Fibroblast of lung (primary cell): ENCODE data around the gene ENPEP. TPM values are rescaled to one million over a fixed set of nuclear protein-coding genes. Genes with fewer than 3 reads are reported as not detected.

Experiments used
- DNase-seq, 2 donors: peaks; one replicate each; pipeline versions ENCODE4 v3.0.0 to v3.0.0-alpha.2; 2010; ENCODE audit warnings: low read depth in 2 of 2
- H2AFZ ChIP-seq: 2 replicates; pipeline ENCODE4 v1.5.1; 2012; ENCODE audit warnings: low read length, control low read depth, inconsistent platforms
- H3K27ac ChIP-seq: 2 replicates; pipeline ENCODE4 v1.5.1; 2011; ENCODE audit warnings: low read length, control low read depth; ENCODE audit not compliant: insufficient read depth
- H3K27me3 ChIP-seq: 2 replicates; pipeline ENCODE4 v1.5.1; 2011; ENCODE audit warnings: mild to moderate bottlenecking, low read length; ENCODE audit not compliant: control insufficient read depth, insufficient read depth
- H3K36me3 ChIP-seq: 2 replicates; pipeline ENCODE4 v1.5.1; 2011; ENCODE audit warnings: low read length; ENCODE audit not compliant: control insufficient read depth, insufficient read depth
- H3K4me1 ChIP-seq: 2 replicates; pipeline ENCODE4 v1.5.1; 2011; ENCODE audit warnings: low read length; ENCODE audit not compliant: control insufficient read depth, insufficient read depth; ENCODE audit errors: extremely low read depth
- H3K4me2 ChIP-seq: 2 replicates; pipeline ENCODE4 v1.5.1; 2011; ENCODE audit warnings: low read length, control low read depth; ENCODE audit not compliant: insufficient read depth; ENCODE audit errors: extremely low read depth
- H3K4me3 ChIP-seq, 4 experiments: fragments of 200-600 bp in 1 of 4; sonication (generic) in 1 of 4; replicated peaks in 1 of 4; 2 replicates each; pipeline ENCODE4 v1.5.1; 2011 to 2016; ENCODE audit warnings: low read length in 4 of 4, low read depth in 3 of 4, mild to moderate bottlenecking in 3 of 4, control low read depth in 2 of 4, inconsistent platforms in 1 of 4, mixed read lengths in 1 of 4; ENCODE audit not compliant: insufficient read depth in 1 of 4; ENCODE audit errors: control extremely low read depth in 1 of 4
- H3K79me2 ChIP-seq: 2 replicates; pipeline ENCODE4 v1.5.1; 2012; ENCODE audit warnings: mild to moderate bottlenecking, low read length, inconsistent platforms; ENCODE audit not compliant: control insufficient read depth, insufficient read depth
- H3K9ac ChIP-seq: 2 replicates; pipeline ENCODE4 v1.5.1; 2011; ENCODE audit warnings: mild to moderate bottlenecking, low read length, control low read depth; ENCODE audit not compliant: insufficient read depth
- H3K9me3 ChIP-seq: 2 replicates; pipeline ENCODE4 v1.5.1; 2012; ENCODE audit warnings: low read depth, low read length; ENCODE audit not compliant: control insufficient read depth, insufficient read depth
- H4K20me1 ChIP-seq: 2 replicates; pipeline ENCODE4 v1.5.1; 2011; ENCODE audit warnings: low read length; ENCODE audit not compliant: control insufficient read depth, insufficient read depth; ENCODE audit errors: extremely low read depth
- EZH2 ChIP-seq: IDR thresholded peaks from 2 replicates; pipeline ENCODE4 v1.5.1; 2012; ENCODE audit warnings: low read length, control low read depth, mild to moderate bottlenecking; ENCODE audit errors: missing control alignments
- polyA plus RNA-seq, 2 donors: library from polyadenylated mRNA; depleted of rRNA in 1 of 2; stranded (reverse) in 1 of 2; unstranded in 1 of 2; fragments of >200 nt; gene quantifications; 2 replicates each; pipeline ENCODE4 v1.2.1, GENCODE V29; 2011 to 2012; ENCODE audit warnings: missing spikeins in 1 of 2
- total RNA-seq: library from RNA; depleted of rRNA; stranded (reverse); fragments of >200 nt; gene quantifications from 2 replicates; pipeline ENCODE4 v1.2.1, GENCODE V29; 2014
- TF ChIP-seq, protein P1 (sequence below), 2 donors: IDR thresholded peaks in 1 of 2; conservative IDR thresholded peaks in 1 of 2; 1 replicate in 1 of 2; 2 replicates in 1 of 2; pipeline ENCODE4 v1.5.1; 2011 to 2012; ENCODE audit warnings: low read length in 2 of 2, control low read depth in 1 of 2, inconsistent platforms in 1 of 2, low read depth in 1 of 2, mild to moderate bottlenecking in 1 of 2

Gene ENPEP
- total and polyA plus RNA-seq, 2 donors (not counting 1 experiment from before 2014, with no cell fraction given), result 0.28 TPM; not detected in 1

DNA sequence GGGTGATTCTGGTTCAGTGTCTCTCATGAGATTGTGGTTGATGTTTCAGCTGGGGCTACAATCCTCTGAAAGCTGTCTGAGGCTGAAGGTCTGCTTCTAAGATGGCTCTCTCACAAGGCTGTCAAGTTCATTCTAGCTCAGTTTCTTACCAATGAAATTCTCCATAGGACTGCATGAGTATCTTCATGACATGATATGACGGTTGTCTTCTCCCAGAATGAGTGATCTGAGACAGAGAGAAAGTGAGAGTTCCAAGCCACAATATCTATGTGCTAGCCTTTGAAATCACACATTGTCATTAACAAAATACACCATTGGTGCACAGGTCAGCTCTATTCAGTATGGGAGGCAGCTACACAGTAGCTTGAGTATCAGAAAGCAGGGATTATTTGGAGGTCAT is 119.6 kb downstream of the ENPEP start:
- Histone ChIP-seq H3K4me3 (no peak overlapping the region), H3K4me1 (no peaks in the 10 kb centered on the region), H4K20me1 (no peaks in the 10 kb centered on the region), H3K9ac (no peak overlapping the region), H3K4me2 (no peak overlapping the region), H3K36me3 (no peaks in the 10 kb centered on the region), H3K79me2 (no peaks in the 10 kb centered on the region), H3K9me3 (no peaks in the 10 kb centered on the region), H2AFZ (no peak overlapping the region), H3K27me3 (no peaks in the 10 kb centered on the region), H3K27ac (no peak overlapping the region)
- DNase-seq, result no peak
- TF ChIP-seq, protein P1, sequence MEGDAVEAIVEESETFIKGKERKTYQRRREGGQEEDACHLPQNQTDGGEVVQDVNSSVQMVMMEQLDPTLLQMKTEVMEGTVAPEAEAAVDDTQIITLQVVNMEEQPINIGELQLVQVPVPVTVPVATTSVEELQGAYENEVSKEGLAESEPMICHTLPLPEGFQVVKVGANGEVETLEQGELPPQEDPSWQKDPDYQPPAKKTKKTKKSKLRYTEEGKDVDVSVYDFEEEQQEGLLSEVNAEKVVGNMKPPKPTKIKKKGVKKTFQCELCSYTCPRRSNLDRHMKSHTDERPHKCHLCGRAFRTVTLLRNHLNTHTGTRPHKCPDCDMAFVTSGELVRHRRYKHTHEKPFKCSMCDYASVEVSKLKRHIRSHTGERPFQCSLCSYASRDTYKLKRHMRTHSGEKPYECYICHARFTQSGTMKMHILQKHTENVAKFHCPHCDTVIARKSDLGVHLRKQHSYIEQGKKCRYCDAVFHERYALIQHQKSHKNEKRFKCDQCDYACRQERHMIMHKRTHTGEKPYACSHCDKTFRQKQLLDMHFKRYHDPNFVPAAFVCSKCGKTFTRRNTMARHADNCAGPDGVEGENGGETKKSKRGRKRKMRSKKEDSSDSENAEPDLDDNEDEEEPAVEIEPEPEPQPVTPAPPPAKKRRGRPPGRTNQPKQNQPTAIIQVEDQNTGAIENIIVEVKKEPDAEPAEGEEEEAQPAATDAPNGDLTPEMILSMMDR (conservative IDR thresholded peaks at IDR 0.05 in 1 of 2, IDR thresholded peaks at IDR 0.05 in 1 of 2; ENCODE audit: low read depth in 1 of 2, low read length in 2 of 2), result no peak

DNA sequence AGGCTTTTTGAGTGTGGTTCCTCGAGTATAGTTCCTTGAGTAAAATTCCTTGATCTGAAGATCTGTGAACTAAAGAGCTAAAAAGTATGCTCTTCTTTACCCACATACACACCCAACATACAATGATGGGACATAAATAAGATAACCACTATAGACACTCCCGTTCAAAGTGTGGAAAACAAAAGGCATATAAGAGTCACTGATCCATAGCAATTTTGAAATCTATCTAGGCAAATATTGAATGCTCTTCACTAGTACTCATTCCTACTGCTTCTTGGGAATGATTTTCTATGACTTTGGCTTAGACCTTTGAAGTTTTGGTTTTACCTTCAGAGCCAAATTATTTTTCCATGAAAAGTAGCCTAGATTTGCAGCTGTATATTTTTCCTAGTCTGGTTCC is 120.5 kb downstream of the ENPEP start:
- no peak for DNase-seq
- Histone ChIP-seq H4K20me1 (no peaks in the 10 kb centered on the region), H3K9ac (no peak overlapping the region), H3K9me3 (no peaks in the 10 kb centered on the region), H3K79me2 (no peaks in the 10 kb centered on the region), H3K4me3 (no peak overlapping the region), H3K27me3 (no peaks in the 10 kb centered on the region), H2AFZ (no peak overlapping the region), H3K4me1 (no peaks in the 10 kb centered on the region), H3K36me3 (no peaks in the 10 kb centered on the region), H3K27ac (no peak overlapping the region), H3K4me2 (no peak overlapping the region)
- no peak for TF ChIP-seq EZH2
- TF ChIP-seq, protein P1 (conservative IDR thresholded peaks at IDR 0.05 in 1 of 2, IDR thresholded peaks at IDR 0.05 in 1 of 2; ENCODE audit: low read depth in 1 of 2, low read length in 2 of 2), result no peak

- no peaks in the 10 kb centered on the region for H3K79me2 ChIP-seq
- no peak for DNase-seq
- no peaks in the 10 kb centered on the region for H3K9me3 ChIP-seq
- no peak overlapping the region for H3K4me2 ChIP-seq
- H4K20me1 ChIP-seq, result no peaks in the 10 kb centered on the region
- H3K4me1 ChIP-seq, result no peaks in the 10 kb centered on the region
- H3K27me3 ChIP-seq, result no peaks in the 10 kb centered on the region
- no peak for TF ChIP-seq EZH2
- TF ChIP-seq, protein P1 (conservative IDR thresholded peaks at IDR 0.05 in 1 of 2, IDR thresholded peaks at IDR 0.05 in 1 of 2; ENCODE audit: low read depth in 1 of 2, low read length in 2 of 2), result no peak
- H3K9ac ChIP-seq, result no peak overlapping the region
- no peaks in the 10 kb centered on the region for H3K36me3 ChIP-seq
- no peak overlapping the region for H2AFZ ChIP-seq
- H3K27ac ChIP-seq, result no peak overlapping the region
- H3K4me3 ChIP-seq, result no peak overlapping the region
Observed at GRCh38 chr4:110597582-110597981, 121.6 kb downstream of the ENPEP start.
